CD14-positive monocyte (primary cell): ENCODE results near the gene ERLEC1. TPM values are rescaled to one million over a fixed set of nuclear protein-coding genes. Genes with fewer than 3 reads are reported as not detected.

Experiments
- DNase-seq, 3 donors: peaks; one replicate each; pipeline ENCODE4 v3.0.0-alpha.2; 2011 to 2022
- H2AFZ ChIP-seq: 2 replicates; pipeline ENCODE4 v1.6.0; 2012; ENCODE audit warnings: mild to moderate bottlenecking, low read depth, low read length, inconsistent platforms; ENCODE audit not compliant: insufficient read depth, poor library complexity, severe bottlenecking
- H3K27ac ChIP-seq, 2 donors: 1 replicate in 1 of 2; 2 replicates in 1 of 2; pipeline ENCODE4 v1.5.1; 2012 to 2013; ENCODE audit warnings: low read length in 2 of 2, control low read depth in 1 of 2, inconsistent platforms in 1 of 2, low read depth in 1 of 2, mild to moderate bottlenecking in 1 of 2
- H3K27me3 ChIP-seq, 2 donors: one replicate each; pipeline versions ENCODE4 v1.6.0 to v1.6.1; 2011 to 2013; ENCODE audit warnings: low read length in 2 of 2; ENCODE audit not compliant: control insufficient read depth in 2 of 2, insufficient read depth in 2 of 2
- H3K36me3 ChIP-seq, 2 donors: replicated peaks in 1 of 2; 1 replicate in 1 of 2; 2 replicates in 1 of 2; pipeline versions ENCODE4 v1.5.1 to v1.6.1; 2012 to 2013; ENCODE audit warnings: low read length in 2 of 2, control low read depth in 1 of 2, inconsistent platforms in 1 of 2, mild to moderate bottlenecking in 1 of 2; ENCODE audit not compliant: insufficient read depth in 2 of 2, control insufficient read depth in 1 of 2
- H3K4me1 ChIP-seq, 2 donors: 1 replicate in 1 of 2; 2 replicates in 1 of 2; pipeline versions ENCODE4 v1.5.1 to v1.6.1; 2012 to 2013; ENCODE audit warnings: low read length in 2 of 2, control low read depth in 1 of 2, inconsistent platforms in 1 of 2, mild to moderate bottlenecking in 1 of 2, moderate library complexity in 1 of 2; ENCODE audit not compliant: insufficient read depth in 2 of 2, control insufficient read depth in 1 of 2
- H3K4me2 ChIP-seq: replicated peaks from 2 replicates; pipeline ENCODE3; 2012; ENCODE audit warnings: low read length, moderate library complexity, mild to moderate bottlenecking; ENCODE audit not compliant: poor library complexity, severe bottlenecking; ENCODE audit errors: extremely low read depth
- H3K4me3 ChIP-seq, 3 experiments: fragments of 200-600 bp in 1 of 3; sonication (generic) in 1 of 3; replicated peaks in 1 of 3; 1 replicate in 2 of 3; 2 replicates in 1 of 3; pipeline ENCODE4 v1.5.1; 2011 to 2013; ENCODE audit warnings: low read length in 3 of 3, mild to moderate bottlenecking in 3 of 3, control low read depth in 2 of 3, low read depth in 2 of 3, inconsistent platforms in 1 of 3, moderate library complexity in 1 of 3
- H3K79me2 ChIP-seq: 2 replicates; pipeline ENCODE4 v1.6.0; 2012; ENCODE audit warnings: mild to moderate bottlenecking, control low read depth, inconsistent platforms, low read length, moderate library complexity; ENCODE audit not compliant: insufficient read depth
- H3K9ac ChIP-seq: 2 replicates; pipeline ENCODE4 v1.6.0; 2017; ENCODE audit warnings: low read length, mild to moderate bottlenecking; ENCODE audit not compliant: insufficient read depth, poor library complexity, severe bottlenecking
- H3K9me3 ChIP-seq, 2 donors: replicated peaks in 1 of 2; 1 replicate in 1 of 2; 2 replicates in 1 of 2; pipeline versions ENCODE4 v1.5.1 to v1.6.1; 2012 to 2013; ENCODE audit warnings: low read length in 2 of 2, control low read depth in 1 of 2; ENCODE audit not compliant: control insufficient read depth in 1 of 2, insufficient read depth in 1 of 2
- H4K20me1 ChIP-seq: 2 replicates; pipeline ENCODE4 v1.6.0; 2012; ENCODE audit warnings: mild to moderate bottlenecking, low read length, control low read depth, moderate library complexity; ENCODE audit not compliant: insufficient read depth
- H3K27ac Mint-ChIP-seq, 7 donors: one replicate each; pipeline ENCODE4 v1.8.0; 2020; ENCODE audit warnings: mild to moderate bottlenecking in 7 of 7, mixed read lengths in 7 of 7, moderate library complexity in 6 of 7, inconsistent platforms in 2 of 7
- H3K27me3 Mint-ChIP-seq, 3 donors: one replicate each; pipeline ENCODE4 v1.8.0; 2021 to 2022; ENCODE audit warnings: low read depth in 3 of 3, mild to moderate bottlenecking in 3 of 3, mixed read lengths in 3 of 3, moderate library complexity in 3 of 3, inconsistent platforms in 1 of 3
- H3K36me3 Mint-ChIP-seq, 2 donors: one replicate each; pipeline ENCODE4 v1.8.0; 2020; ENCODE audit warnings: mixed read lengths in 2 of 2, inconsistent platforms in 1 of 2, mild to moderate bottlenecking in 1 of 2
- H3K4me1 Mint-ChIP-seq: one replicate; pipeline ENCODE4 v1.8.0; 2020; ENCODE audit warnings: mild to moderate bottlenecking, mixed read lengths
- H3K4me3 Mint-ChIP-seq, 2 donors: one replicate each; pipeline ENCODE4 v1.8.0; 2020; ENCODE audit warnings: mild to moderate bottlenecking in 2 of 2, mixed read lengths in 2 of 2, moderate library complexity in 1 of 2
- H3K9me3 Mint-ChIP-seq, 7 donors: one replicate each; pipeline ENCODE4 v1.8.0; 2020 to 2022; ENCODE audit warnings: mixed read lengths in 7 of 7, mild to moderate bottlenecking in 6 of 7, moderate library complexity in 6 of 7, inconsistent platforms in 2 of 7
- WGBS: methylation state at CpG from one replicate; pipeline ENCODE4 v1.1.5; 2013; ENCODE audit warnings: missing lambda C conversion rate; ENCODE audit not compliant: insufficient coverage; 5-methylcytosine and 5-hydroxymethylcytosine counted together
- intact Hi-C, 2 donors: fragments of 100-400 bp; cut with micrococcal nuclease; formaldehyde crosslinking; loops; one replicate each; pipeline versions ENCODE4 v1.15.0 to v1.15.1; 2023
- polyA plus RNA-seq, 3 donors: library from polyadenylated mRNA; depleted of rRNA in 1 of 3; unstranded in 2 of 3; stranded (reverse) in 1 of 3; fragments of 300-500 nt in 2 of 3; fragments of >200 nt in 1 of 3; fragmentation: Illumina TruSeq in 2 of 3; gene quantifications; 1 replicate in 2 of 3; 2 replicates in 1 of 3; pipeline ENCODE4 v1.2.3, GENCODE V29; 2012 to 2021
- TF ChIP-seq, protein P1 (sequence below): fragments of 200-600 bp; IDR thresholded peaks from one replicate; pipeline ENCODE4 v1.8.0; 2022; ENCODE audit warnings: antibody characterized with exemption, mild to moderate bottlenecking

The ERLEC1 gene
- polyA plus RNA-seq, 3 donors, result 11.4 to 23.8 (median 23.7) TPM

DNA sequence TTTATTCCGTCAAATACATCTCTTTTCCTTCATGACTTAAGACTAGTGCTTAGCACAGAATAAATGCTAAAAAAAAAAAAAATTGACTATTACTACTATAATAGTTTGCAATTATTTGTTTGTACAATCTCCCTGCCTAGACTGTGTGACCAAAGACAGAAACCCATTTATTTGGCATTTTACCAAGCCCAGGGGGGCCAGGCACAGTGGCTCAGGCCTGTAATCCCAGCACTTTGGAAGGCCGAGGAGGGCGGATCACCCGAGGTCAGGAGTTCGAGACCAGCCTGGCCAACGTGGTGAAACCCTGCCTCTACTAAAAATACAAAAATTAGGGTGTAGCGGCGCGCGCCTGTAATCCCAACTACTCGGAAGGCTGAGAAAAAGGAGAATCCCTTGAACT is 1.5 kb upstream of the ERLEC1 start:
- Histone ChIP-seq H3K79me2 (peaks cover 100% of the 10 kb centered on the region), H3K4me2 (peak overlapping the region; percentile 98), H3K9ac (peak overlapping the region; percentile 83), H3K27me3 (no peaks in the 10 kb centered on the region), H3K4me1 (peaks cover 23 to 33% of the 10 kb centered on the region in 2 donors), H3K4me3 (peak overlapping the region in 1 of 3 experiments; percentile 96), H3K9me3 (no peaks in the 10 kb centered on the region), H2AFZ (no peak overlapping the region), H3K36me3 (peaks cover 2 to 18% of the 10 kb centered on the region in 2 donors), H4K20me1 (no peaks in the 10 kb centered on the region), H3K27ac (peak overlapping the region in 1 of 2 donors; percentile 91)
- peaks cover 43% of the 10 kb centered on the region for H3K4me1 Mint-ChIP-seq
- H3K4me3 Mint-ChIP-seq, result peak overlapping the region; percentile 35 to 99
- intact Hi-C loops, result no loop called here
- H3K36me3 Mint-ChIP-seq, result peaks cover 6 to 13% of the 10 kb centered on the region in 2 donors
- peak overlapping the region in 3 of 7 donors; percentile 25 to 67 (median 60) for H3K27ac Mint-ChIP-seq
- TF ChIP-seq, protein P1, sequence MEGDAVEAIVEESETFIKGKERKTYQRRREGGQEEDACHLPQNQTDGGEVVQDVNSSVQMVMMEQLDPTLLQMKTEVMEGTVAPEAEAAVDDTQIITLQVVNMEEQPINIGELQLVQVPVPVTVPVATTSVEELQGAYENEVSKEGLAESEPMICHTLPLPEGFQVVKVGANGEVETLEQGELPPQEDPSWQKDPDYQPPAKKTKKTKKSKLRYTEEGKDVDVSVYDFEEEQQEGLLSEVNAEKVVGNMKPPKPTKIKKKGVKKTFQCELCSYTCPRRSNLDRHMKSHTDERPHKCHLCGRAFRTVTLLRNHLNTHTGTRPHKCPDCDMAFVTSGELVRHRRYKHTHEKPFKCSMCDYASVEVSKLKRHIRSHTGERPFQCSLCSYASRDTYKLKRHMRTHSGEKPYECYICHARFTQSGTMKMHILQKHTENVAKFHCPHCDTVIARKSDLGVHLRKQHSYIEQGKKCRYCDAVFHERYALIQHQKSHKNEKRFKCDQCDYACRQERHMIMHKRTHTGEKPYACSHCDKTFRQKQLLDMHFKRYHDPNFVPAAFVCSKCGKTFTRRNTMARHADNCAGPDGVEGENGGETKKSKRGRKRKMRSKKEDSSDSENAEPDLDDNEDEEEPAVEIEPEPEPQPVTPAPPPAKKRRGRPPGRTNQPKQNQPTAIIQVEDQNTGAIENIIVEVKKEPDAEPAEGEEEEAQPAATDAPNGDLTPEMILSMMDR, result no peak
- H3K27me3 Mint-ChIP-seq, result no peaks in the 10 kb centered on the region
- H3K9me3 Mint-ChIP-seq, result peaks cover 0 to 2% (median 0%) of the 10 kb centered on the region in 7 donors
- no CpG with 5 or more reads among the region's 11 CpGs for WGBS
- no peak for DNase-seq

DNA sequence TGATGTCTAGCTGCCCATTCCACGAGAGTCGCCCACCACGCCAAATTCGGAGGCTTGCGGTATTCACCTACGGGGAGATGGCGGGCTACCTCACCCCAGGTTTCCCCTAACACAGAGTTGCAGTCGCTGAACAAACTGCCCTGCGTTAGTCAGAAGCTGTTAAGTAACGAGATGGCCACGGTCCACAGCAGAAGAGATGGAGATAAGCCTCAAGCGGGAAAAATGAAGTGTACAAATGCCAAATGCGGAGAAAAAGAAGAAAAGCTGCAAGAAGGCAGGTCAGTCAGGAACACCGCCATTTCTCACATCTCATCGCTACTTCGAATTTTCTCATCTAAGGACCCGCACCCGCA is 516 bp upstream of the ERLEC1 start:
- H3K27me3 Mint-ChIP-seq, result no peaks in the 10 kb centered on the region
- Histone ChIP-seq H3K27me3 (no peaks in the 10 kb centered on the region), H4K20me1 (peaks cover 6% of the 10 kb centered on the region), H3K4me1 (peaks cover 23 to 33% of the 10 kb centered on the region in 2 donors), H3K9ac (peak overlapping the region; percentile 83), H3K27ac (peak overlapping the region; percentile 79 to 91), H3K36me3 (peaks cover 2 to 10% of the 10 kb centered on the region in 2 donors), H3K4me3 (peak overlapping the region; percentile 96 to 98 (median 96)), H2AFZ (peak overlapping the region; percentile 91), H3K79me2 (peaks cover 100% of the 10 kb centered on the region), H3K4me2 (peak overlapping the region; percentile 98), H3K9me3 (no peaks in the 10 kb centered on the region)
- intact Hi-C loops, result no loop called here
- peak in 2 of 3 donors; percentile 14 to 34 for DNase-seq
- peak overlapping the region; percentile 96 to 99 for H3K4me3 Mint-ChIP-seq
- H3K36me3 Mint-ChIP-seq, result peaks cover 5 to 9% of the 10 kb centered on the region in 2 donors
- H3K27ac Mint-ChIP-seq, result peak overlapping the region; percentile 85 to 98 (median 94)
- TF ChIP-seq, protein P1, result no peak
- peaks cover 0 to 2% (median 0%) of the 10 kb centered on the region in 7 donors for H3K9me3 Mint-ChIP-seq
- peaks cover 47% of the 10 kb centered on the region for H3K4me1 Mint-ChIP-seq
- 0% methylated on average over 13 of the region's 18 CpGs for WGBS
